ENCODE measurements around the gene STMP1.

GRCh38 chr7:135685306-135686084, 23.2 kb downstream of the STMP1 start:
- TF ChIP-seq EZH2 (IDR thresholded peaks at IDR 0.05; ENCODE audit: borderline replicate concordance, low read depth, low read length, severe bottlenecking), result no peak
- TF ChIP-seq, protein P1, sequence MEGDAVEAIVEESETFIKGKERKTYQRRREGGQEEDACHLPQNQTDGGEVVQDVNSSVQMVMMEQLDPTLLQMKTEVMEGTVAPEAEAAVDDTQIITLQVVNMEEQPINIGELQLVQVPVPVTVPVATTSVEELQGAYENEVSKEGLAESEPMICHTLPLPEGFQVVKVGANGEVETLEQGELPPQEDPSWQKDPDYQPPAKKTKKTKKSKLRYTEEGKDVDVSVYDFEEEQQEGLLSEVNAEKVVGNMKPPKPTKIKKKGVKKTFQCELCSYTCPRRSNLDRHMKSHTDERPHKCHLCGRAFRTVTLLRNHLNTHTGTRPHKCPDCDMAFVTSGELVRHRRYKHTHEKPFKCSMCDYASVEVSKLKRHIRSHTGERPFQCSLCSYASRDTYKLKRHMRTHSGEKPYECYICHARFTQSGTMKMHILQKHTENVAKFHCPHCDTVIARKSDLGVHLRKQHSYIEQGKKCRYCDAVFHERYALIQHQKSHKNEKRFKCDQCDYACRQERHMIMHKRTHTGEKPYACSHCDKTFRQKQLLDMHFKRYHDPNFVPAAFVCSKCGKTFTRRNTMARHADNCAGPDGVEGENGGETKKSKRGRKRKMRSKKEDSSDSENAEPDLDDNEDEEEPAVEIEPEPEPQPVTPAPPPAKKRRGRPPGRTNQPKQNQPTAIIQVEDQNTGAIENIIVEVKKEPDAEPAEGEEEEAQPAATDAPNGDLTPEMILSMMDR (IDR thresholded peaks at IDR 0.05; ENCODE audit: borderline replicate concordance, extremely low read depth, low read length, poor library complexity, severe bottlenecking), result no peak

Data from DND-41 (cell line).